ENCODE measurements around the gene AHI1.

AHI1 gene

DNA sequence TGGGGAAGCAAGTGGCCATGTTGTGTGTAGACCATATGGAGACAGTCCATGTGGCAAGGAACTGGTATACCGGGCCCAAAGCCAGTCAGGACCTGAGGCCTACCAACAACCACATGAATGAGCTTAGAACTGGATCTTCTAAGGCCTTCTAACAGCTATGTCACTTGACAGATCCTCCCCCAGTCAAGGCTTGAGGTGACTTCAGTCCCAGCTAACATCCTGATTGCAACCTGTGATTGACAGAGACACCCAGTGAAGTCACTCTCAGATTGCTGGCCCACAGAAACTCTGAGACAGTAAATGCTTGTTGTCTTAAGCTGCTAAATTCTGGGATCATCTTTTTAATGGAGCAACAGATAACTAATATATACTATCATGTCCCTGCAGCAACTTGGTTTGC is 32.9 kb downstream of the AHI1 start:
- FAIRE-seq (no peak), DNase-seq (ENCODE audit: low spot score) (no peak)

- no peak for DNase-seq (ENCODE audit: low spot score)
- FAIRE-seq, result no peak
Measured at GRCh38 chr6:135461208-135461607, 36.3 kb downstream of the AHI1 start.

DNA sequence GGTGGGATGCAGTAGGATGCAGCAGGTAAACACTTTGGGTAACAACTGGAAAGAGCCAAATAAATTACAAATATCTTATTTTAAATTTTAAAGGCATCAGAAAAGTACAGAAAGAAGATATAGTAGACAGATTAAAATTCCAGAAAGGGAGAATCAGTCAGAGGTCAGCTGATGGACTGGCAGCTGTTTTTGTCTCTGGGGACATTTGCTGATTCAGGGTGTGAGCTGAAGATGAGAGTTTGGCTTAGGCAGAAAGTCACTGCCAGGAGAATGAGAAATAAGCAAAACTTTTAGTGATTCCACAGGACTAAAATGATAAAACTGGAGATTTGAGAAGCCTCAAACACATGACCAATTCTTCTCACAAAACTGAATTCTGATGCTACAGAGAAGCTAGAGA is 39.5 kb downstream of the AHI1 start:
- FAIRE-seq, result no peak

GRCh38 chr6:135451617-135452190 is 45.8 kb downstream of the AHI1 start:
- DNase-seq (ENCODE audit: low spot score) (peak; percentile 5), FAIRE-seq (no peak)

More for the DNA sequence above, 39.5 kb downstream of the AHI1 start:
- no peak for DNase-seq (ENCODE audit: low spot score)

DNA sequence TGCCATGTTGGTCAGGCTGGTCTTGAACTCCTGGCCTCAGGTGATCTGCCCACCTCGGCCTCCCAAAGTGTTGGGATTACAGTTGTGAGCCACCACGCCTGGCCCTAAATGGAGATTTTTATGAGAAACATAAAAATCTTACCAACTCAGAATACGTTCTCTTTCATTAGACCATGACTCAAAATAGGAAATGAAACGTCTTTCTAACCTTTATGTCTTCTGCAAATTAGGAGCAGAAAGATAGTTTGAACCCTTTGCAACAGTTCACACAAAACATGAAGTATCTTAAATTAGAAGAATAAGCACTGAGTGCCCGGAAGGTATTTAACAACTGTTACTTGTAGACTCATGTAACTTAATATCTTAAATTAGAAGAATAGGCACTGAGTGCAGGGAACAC is 48.3 kb downstream of the AHI1 start:
- DNase-seq (ENCODE audit: low spot score) (no peak), FAIRE-seq (no peak)

GRCh38 chr6:135440087-135440792 is 57.3 kb downstream of the AHI1 start:
- no peak for FAIRE-seq
- no peak for DNase-seq (ENCODE audit: low spot score)

GRCh38 chr6:135439549-135439948 is 58.0 kb downstream of the AHI1 start:
- DNase-seq (ENCODE audit: low spot score), result no peak
- FAIRE-seq, result no peak

DNA sequence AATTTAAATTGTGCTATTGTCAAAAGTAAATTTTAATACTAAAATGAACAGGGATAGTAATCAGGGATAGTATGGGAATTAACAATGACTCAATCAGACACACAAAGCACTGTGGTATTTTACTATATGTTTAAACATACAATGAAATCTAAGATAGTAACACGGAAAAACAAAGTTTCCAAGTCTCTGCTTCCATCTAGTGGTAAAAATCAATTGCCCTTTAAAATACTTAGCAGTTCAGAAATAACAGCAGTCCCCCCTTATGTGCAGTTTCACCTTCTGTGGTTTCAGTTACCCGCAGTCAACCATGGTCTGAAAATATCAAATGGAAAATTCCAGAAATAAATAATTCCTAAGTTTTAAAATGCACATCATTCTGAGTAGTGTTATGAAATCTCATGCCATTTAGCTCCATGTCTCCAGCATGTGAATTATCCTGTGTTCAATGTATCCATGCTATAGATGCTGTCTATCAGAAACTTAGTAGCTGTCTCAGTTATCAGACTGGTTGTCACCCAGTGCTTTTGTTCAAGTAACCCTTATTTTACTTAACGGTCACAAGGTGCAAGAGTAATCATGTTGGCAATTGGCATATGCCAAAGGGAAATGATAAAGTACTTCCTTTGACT is 58.5 kb downstream of the AHI1 start:
- FAIRE-seq (no peak), DNase-seq (ENCODE audit: low spot score) (peak; percentile 2)

DNA sequence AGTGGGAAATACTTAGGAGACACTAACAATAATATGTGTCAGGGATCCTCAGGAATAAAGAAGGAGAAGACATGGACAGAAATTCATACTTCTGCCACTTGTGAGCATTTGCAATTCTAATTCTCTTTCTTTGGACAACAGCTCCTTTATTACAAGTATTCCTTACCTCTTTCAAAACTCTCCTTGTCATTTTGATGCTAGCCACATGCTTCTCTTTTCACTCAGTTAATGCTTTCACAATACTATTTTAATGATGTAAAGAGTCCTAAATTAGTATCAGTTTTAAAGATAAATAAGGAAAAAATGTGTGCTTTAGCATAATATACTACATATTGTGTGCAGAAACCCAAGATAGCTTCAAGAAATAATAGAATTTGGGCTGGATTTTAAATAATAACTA is 62.5 kb downstream of the AHI1 start:
- FAIRE-seq (no peak), DNase-seq (ENCODE audit: low spot score) (no peak)

DNA sequence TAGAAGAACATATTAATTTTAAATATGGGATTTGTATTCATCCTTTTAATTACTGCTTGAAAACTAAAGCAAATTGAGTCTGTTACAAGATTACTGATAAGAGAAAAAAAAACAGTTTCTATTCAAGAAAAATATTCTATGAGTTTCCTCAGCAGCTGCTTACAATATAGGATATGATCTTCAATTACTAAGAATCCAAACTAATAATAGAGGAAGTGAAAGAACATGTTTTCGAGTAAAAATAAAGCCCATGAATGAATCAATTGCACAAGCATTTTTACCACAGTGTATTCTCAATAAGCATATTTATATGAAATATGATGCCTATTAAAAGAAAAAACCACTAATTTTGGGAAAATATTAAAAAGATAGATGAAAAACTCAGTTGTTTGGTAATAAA is 63.4 kb downstream of the AHI1 start:
- no peak for DNase-seq (ENCODE audit: low spot score)
- FAIRE-seq, result no peak

DNA sequence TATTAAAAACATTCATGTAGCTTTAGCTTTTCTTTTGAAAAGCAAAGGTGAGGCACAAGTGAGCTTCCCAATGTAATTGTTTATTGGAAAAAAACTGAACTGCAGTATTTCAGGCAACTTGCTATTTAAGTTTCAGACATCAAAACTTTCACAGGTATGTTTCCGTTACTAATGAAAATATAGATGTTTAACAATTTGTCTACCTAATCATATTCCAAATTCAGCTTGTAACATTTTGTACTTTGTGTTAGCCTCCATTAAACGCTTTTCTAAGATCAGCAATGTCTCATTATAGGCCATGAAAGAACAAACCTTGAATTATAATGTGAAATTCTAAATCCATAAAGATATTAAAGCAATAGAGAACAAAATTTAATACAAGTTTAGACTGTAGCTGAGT is 69.5 kb downstream of the AHI1 start:
- DNase-seq (ENCODE audit: low spot score), result no peak

GRCh38 chr6:135426833-135427232 is 70.7 kb downstream of the AHI1 start:
- no peak for DNase-seq (ENCODE audit: low spot score)
- no peak for FAIRE-seq

More for the DNA sequence above, 69.5 kb downstream of the AHI1 start:
- FAIRE-seq, result no peak

DNA sequence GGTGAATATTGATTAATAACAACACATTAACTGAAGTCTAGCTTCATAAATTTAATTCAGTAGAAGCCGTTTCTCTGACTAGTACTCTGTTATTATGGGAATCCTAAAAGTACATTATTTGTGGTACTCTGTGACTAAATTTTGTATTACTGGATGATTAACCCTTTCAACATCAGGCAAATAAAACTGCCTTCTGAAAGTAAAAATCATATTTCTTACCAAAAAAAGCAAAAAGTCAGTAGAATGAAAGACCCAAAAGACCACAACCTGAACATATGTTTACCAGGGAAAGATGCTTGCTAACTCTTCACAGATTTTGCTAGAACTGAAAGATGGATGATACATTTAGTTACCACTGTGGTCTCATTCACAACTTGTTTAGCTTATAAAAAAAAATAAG is 73.2 kb downstream of the AHI1 start:
- no peak for FAIRE-seq

DNA sequence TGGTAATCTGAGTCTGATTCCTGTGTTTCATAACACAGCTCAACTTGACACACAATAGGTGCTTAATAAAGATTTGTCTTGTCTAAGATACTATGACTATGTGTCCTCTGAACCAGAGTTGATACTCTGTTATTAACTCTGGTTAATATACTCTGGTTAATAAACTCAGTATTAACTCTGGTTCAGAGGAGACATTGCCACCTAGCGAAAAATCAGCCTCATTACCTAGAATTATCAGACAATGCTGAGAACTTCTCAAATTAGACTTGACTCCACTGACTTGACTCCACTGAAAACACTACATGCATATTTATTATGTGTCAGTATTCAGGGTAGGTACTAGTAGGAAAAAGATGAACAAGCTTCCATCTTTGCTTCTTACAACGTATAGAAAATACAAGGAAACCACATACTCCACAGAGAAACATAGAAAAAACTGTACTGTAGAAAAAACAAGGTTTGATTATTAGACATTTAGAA is 73.9 kb downstream of the AHI1 start:
- DNase-seq (ENCODE audit: low spot score), result peak; percentile 10
- no peak for FAIRE-seq

More for the DNA sequence above, 73.2 kb downstream of the AHI1 start:
- DNase-seq (ENCODE audit: low spot score), result no peak

DNA sequence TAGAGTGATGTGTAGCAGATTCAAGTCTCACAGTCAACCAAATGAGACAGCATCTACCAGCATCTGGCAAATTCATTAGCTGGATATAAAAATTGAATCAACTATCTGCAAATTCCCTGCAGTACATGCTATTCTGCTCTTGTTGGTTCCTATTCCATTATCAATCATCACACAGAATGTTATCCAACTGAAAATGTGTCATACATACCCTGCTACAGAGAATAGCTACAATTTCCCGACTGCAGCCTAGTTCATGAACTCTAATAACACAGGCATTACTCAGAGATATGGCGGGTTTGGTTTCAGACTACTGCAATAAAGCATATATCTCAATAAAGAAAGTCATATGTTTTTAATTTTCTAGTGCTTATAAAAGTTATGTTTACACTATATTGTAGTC is 78.4 kb downstream of the AHI1 start:
- DNase-seq (ENCODE audit: low spot score), result no peak
- FAIRE-seq, result no peak

DNA sequence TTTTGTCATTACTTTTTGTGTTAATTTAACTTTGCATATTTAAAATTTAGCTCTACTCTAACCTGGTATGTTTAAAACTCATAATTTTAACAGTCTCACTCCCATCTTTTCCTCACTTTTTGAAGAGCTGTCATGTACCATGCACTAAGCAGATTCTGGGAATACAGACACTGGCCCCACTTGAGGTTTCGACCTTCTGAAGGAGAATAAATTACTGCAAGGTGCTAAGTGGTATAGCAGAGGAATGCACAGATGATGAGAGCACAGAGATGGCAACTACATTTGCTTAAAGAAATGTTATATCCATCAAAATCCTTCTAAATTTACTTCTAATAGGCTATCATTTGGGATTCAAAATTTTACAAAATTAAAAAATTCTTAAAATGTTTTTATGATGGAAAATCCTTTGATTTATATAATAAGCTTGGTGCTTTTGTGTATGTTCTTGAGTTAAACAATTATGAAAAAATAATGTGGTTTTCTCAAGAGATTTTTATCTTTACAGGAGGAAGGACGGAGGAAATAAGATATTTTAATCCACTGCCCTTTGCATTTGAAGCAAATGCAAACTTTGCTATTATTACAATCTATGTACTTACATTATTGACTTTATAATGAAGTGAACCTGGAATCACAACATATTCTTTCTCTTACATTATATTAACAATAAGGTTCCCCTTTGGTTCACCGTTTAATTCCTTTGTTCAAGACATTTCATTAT is 79.3 kb downstream of the AHI1 start:
- no peak for FAIRE-seq
- no peak for DNase-seq (ENCODE audit: low spot score)

- DNase-seq (ENCODE audit: low spot score) (no peak), FAIRE-seq (no peak)
Measured at GRCh38 chr6:135412761-135413160, 84.8 kb downstream of the AHI1 start.

- FAIRE-seq (no peak), DNase-seq (ENCODE audit: low spot score) (no peak)
Measured at GRCh38 chr6:135411849-135412248, 85.7 kb downstream of the AHI1 start.

GRCh38 chr6:135411339-135411738 is 86.2 kb downstream of the AHI1 start:
- FAIRE-seq, result no peak
- peak; percentile 3 for DNase-seq (ENCODE audit: low spot score)

DNA sequence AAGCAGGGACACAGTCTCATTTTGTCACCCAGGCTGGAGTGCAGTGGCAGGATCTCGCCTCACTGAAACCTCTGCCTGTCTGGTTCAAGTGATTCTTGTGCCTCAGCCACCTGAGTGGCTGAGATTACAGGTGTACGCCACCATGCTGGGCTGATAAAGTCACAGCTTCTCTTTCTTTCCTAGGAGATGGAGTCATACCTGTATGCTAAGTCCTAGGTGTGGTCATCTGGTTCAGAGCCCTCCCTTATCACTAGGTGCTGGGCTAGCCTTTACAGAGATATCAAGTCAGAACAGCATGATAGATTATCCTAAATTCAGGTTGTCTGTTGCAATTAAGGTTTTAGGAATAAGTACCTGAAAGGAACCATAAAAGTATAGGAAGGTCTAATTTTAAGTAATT is 86.7 kb downstream of the AHI1 start:
- FAIRE-seq, result no peak
- no peak for DNase-seq (ENCODE audit: low spot score)

GRCh38 chr6:135403584-135403983 is 94.0 kb downstream of the AHI1 start:
- DNase-seq (ENCODE audit: low spot score) (no peak), FAIRE-seq (no peak)

DNA sequence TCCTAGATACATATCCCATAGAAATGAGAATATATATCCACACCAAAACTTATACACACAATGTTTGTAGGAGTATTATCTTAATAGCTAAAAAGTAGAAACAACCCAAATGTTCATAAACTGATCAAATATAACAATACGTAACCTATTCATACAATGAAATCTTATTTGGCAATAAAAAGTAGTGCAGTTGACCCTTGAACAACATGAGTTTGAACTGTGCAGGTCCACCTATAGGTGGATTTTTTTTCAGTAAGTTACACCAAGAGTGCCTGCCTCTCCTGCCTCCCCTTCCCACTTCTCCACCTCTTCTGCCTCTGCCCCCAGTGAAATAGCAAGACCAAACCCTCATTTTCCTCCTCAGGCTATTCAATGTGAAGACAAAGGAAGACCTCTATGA is 95.2 kb downstream of the AHI1 start:
- FAIRE-seq, result no peak
- DNase-seq (ENCODE audit: low spot score), result no peak

All from urothelium cell line (cell line).